GM10266 (cell line): ENCODE data around the gene CSPG5.
A peak's percentile ranks its signal among the peaks of the same experiment; 100 is the strongest.

Experiments used
- DNase-seq: peaks from one replicate; pipeline ENCODE4 v3.0.0; 2012; ENCODE audit errors: extremely low spot score
- TF ChIP-seq, protein P1 (sequence below): IDR thresholded peaks from 2 replicates; pipeline ENCODE4 v1.5.1; 2012; ENCODE audit warnings: mild to moderate bottlenecking, low read depth; ENCODE audit not compliant: control insufficient read depth, insufficient read depth; ENCODE audit errors: missing control alignments

Gene CSPG5

DNA sequence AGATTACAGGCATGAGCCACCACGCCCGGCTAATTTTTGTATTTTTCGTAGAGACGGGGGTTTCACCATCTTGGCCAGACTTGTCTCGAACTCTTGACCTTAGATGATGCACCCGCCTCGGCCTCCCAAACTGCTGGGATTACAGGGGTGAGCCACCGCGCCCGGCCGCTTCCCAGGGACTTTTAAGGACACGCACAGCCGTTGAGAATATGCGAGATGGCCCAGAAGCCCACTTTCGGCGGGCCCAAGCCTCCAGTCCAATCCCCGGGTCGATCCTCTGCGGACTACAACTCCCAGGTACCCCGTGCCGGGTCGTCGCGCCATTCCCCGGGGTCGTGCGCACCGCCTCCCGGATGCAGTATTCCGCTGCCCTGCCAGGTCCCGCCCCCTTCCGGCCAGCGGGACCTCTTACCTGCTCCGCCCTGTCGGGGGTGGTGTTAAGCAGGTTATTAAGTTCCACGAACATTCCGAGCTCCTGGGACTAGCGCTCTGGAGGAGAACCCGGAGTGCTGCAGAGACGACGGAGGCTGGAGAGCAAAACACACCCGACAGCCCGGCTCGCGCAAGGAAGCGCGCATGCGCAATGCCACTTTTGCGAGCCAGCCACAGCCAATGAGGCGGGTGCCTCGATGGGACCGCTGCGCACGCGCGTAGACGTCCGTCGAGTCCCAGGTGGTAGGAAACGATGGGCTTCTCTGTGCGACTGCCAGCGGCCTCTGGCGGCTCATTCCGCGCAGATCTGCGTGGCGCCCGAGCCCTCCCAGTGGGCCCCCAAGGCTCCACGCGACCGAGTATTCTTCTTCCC, 65.3 kb downstream of the CSPG5 start, which contains the start of gene ELP6:
Gene ELP6, minus strand, starts transcription at position 588 of the 805 bp plus-strand sequence. Its CDS starts 122 bp downstream, at position 466.
- DNase-seq = peak; percentile 92
- TF ChIP-seq, protein P1, sequence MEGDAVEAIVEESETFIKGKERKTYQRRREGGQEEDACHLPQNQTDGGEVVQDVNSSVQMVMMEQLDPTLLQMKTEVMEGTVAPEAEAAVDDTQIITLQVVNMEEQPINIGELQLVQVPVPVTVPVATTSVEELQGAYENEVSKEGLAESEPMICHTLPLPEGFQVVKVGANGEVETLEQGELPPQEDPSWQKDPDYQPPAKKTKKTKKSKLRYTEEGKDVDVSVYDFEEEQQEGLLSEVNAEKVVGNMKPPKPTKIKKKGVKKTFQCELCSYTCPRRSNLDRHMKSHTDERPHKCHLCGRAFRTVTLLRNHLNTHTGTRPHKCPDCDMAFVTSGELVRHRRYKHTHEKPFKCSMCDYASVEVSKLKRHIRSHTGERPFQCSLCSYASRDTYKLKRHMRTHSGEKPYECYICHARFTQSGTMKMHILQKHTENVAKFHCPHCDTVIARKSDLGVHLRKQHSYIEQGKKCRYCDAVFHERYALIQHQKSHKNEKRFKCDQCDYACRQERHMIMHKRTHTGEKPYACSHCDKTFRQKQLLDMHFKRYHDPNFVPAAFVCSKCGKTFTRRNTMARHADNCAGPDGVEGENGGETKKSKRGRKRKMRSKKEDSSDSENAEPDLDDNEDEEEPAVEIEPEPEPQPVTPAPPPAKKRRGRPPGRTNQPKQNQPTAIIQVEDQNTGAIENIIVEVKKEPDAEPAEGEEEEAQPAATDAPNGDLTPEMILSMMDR = peak; percentile 72

DNA sequence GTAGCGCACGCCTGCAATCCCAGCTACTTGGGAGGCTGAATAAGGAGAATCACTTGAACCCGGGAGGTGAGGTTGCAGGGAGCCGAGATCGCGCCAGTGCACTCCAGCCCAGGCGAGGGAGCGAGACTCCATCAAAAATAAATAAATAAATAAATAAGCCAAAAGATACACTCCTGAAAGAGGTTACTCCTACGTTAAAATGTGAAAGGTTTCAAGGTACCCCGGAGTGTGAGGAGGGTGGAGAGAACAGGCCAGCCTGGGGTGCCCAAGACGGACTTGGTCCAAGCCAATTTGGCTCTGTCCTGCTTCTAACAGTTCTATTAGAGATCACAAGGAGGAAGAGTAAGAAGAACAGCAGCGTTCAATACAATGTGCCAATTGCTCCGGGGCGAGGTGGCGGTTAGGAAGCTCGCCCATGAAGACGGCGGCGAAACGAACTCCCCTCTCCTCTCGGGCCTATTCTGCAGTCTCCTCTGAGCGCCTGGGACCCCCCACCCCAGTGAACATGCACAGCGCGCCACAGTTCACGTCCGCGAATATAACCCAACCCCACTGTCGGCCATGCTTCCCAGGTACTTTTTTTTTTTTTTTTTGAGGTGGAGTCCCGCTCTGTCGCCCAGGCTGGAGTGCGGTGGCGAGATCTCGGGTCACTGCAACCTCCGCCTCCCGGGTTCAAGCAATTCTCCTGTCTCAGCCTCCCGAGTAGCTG, 66.1 kb downstream of the CSPG5 start:
- no peak for DNase-seq
- TF ChIP-seq, protein P1 = no peak
